AG04449 (cell line): Measurements from ENCODE around the gene ENOX1.

Source experiments
- CTCF ChIA-PET: fragments of 350-600 bp; formaldehyde crosslinking; extraction: SDS; loops from one replicate; lab custom pipeline; 2021; ENCODE audit warnings: antibody characterized with exemption; lab: Yijun Ruan, JAX
- POLR2A ChIA-PET: fragments of 400-600, 350-600 bp; formaldehyde crosslinking; extraction: SDS; loops from one replicate; lab custom pipeline; 2020; ENCODE audit warnings: antibody characterized with exemption, inconsistent platforms; lab: Yijun Ruan, JAX
- DNase-seq: peaks from one replicate; pipeline ENCODE4 v3.0.0-alpha.2; 2010; ENCODE audit warnings: low read depth, low spot score
- H3K4me3 ChIP-seq: 2 replicates; pipeline ENCODE4 v1.5.1; 2011; ENCODE audit warnings: low read depth, mild to moderate bottlenecking, control low read depth, low read length
- TF ChIP-seq, protein P1 (sequence below): IDR thresholded peaks from one replicate; pipeline ENCODE4 v1.5.1; 2011; ENCODE audit warnings: mild to moderate bottlenecking, moderate library complexity, low read length, control low read depth, inconsistent platforms; ENCODE audit not compliant: insufficient read depth; ENCODE audit errors: missing control alignments

The ENOX1 gene

DNA sequence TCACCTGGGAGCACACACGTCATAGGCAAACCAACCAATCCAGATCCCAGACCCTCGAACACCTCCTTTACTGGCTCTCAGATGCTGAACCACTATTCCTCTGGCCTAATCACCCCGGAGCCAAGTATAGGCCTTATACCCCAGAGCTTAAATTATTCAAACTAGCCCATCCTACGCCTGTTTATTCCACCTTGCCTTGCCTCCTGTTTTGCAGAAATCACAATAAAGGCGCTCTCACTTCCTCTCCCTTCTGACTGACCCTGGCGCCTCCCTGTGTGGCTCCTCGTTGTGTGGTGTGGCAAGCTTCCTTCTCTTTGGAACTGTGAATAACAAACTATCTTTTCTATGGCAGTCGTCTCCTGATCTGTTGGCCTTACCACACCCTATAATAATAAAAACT is 354.9 kb downstream of the ENOX1 start:
- POLR2A ChIA-PET = no interaction called here
- H3K4me3 ChIP-seq = no peak overlapping the region
- DNase-seq = no peak
- CTCF ChIA-PET = interaction anchor here (0.7 kb wide), 1 partner anchor 35 kb away, joined by 3 read pairs; no protein-coding TSS in a partner anchor
- TF ChIP-seq, protein P1, sequence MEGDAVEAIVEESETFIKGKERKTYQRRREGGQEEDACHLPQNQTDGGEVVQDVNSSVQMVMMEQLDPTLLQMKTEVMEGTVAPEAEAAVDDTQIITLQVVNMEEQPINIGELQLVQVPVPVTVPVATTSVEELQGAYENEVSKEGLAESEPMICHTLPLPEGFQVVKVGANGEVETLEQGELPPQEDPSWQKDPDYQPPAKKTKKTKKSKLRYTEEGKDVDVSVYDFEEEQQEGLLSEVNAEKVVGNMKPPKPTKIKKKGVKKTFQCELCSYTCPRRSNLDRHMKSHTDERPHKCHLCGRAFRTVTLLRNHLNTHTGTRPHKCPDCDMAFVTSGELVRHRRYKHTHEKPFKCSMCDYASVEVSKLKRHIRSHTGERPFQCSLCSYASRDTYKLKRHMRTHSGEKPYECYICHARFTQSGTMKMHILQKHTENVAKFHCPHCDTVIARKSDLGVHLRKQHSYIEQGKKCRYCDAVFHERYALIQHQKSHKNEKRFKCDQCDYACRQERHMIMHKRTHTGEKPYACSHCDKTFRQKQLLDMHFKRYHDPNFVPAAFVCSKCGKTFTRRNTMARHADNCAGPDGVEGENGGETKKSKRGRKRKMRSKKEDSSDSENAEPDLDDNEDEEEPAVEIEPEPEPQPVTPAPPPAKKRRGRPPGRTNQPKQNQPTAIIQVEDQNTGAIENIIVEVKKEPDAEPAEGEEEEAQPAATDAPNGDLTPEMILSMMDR = no peak

DNA sequence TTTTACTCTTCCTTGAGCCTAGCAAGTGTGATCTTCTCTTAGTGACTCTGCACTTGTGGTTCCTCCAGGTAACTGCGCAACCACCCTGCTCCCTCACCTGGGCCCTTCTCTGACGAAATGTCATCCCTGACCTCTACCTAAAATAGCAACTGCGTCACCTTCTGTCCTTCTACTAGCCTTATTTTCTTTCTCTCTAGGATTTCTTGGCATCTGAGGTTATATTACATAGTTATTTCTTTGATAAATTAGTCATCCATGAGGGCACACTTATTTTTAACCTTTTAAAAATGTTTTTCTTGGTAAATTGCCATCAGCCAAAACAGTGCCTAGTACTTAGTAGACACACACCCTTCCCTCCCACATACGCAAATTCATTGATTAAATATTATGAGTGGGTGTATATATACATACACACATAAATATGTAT is 355.5 kb downstream of the ENOX1 start:
- H3K4me3 ChIP-seq = no peak overlapping the region
- DNase-seq = no peak
- TF ChIP-seq, protein P1 = no peak
- ChIA-PET POLR2A (no interaction called here), CTCF (interaction anchor here (0.7 kb wide), 1 partner anchor 34 kb away, joined by 3 read pairs; no protein-coding TSS in a partner anchor)

DNA sequence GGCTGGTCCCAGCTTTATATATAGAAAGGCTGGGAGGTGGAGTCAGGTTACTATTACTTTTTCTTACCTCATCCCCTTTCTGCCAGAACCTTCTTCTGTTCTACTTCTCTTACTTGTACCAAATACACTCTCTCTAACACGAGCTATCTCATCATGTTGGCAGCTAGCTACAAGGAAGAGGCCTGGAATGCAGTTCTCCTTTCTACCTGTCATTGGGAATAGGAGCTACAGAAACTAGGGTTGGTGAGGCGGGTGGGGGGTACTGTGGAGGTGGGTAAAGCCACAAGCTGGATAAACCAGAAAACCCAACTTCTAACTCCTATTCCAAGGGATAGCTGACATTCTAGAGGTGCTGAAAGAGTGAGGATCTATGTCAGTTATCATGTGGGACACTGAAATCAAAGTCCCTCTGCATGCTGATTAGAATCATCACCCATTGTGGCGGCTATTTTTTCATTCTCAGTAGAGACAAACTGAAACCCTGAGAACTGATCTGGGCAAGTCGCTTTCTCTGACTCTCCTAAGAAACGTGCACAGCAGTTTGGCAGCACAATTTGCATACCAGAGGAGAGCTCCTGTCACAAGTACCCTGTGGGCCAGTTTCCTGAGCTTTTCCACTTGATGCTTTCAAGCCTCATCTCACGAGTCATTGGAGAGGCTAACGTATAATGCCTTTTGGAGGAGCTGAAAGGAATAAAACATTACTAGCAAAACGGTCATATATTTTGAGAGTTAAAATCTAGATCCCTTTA is 358.1 kb downstream of the ENOX1 start:
- ChIA-PET POLR2A (no interaction called here), CTCF (no interaction called here)
- no peak overlapping the region for H3K4me3 ChIP-seq
- DNase-seq = no peak
- TF ChIP-seq, protein P1 = no peak

DNA sequence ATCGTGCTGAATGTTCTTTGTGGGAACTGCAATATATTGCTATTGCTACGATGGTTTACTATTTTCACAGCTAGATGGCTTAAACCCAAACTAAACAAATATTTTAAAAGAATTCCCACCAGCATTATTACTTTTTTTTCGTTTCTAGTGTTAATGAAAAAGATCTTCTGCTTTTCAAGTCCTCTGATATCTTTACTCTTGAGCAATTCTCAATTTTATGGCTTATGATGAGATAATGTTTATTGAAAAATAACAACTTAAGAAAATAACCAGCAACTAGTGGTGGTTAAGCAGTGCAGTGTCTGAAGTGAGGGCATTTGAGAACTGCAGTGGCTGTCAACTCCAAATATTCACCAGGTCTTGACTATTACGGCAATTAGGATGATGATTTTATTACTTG is 360.4 kb downstream of the ENOX1 start:
- TF ChIP-seq, protein P1 = no peak
- no peak overlapping the region for H3K4me3 ChIP-seq
- no peak for DNase-seq
- ChIA-PET CTCF (no interaction called here), POLR2A (no interaction called here)

DNA sequence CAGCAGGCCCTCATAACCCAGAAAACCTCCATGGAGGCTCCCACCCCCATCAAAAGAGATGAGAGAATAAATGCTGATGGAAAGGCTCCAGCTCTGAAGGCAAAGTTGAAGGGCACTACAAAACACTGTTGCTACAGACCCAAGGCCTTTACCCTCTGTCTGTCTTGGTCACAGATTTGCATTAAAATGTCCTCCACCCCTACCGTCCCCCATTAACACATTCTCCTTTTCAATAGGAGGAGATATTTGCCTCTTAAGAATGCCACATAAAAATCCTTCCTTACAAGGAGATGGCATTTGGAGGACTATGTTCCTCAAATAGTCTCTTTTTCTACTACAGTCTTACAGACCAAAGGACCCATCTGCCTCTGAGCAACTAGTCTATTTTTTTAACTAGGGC is 361.5 kb downstream of the ENOX1 start:
- ChIA-PET POLR2A (no interaction called here), CTCF (no interaction called here)
- no peak overlapping the region for H3K4me3 ChIP-seq
- TF ChIP-seq, protein P1 = no peak
- DNase-seq = no peak

DNA sequence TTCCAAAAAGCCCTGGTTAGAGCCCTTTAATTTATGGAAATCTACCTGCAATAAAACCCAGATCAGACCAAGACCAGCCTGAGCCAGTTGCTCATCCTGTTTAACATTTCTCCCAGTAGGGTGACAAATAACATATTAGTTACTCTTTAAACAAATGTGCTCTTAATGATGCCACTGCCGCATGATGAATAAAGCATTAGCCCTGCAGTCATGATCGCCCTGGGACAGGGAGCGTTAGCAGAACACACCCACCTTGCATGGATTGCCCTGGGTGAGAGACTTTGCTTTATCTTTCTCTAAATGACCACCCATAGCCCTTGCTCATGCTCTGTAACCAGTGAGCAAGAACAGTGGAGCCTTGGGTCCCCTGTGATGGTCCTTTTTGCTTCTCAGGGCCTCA is 362.4 kb downstream of the ENOX1 start:
- DNase-seq = no peak
- ChIA-PET POLR2A (no interaction called here), CTCF (no interaction called here)
- TF ChIP-seq, protein P1 = no peak
- no peak overlapping the region for H3K4me3 ChIP-seq
